IPS DF 4.7 (cell line): Measurements from ENCODE around the gene RASA2.
"Not testable (repeated sequence)": the region's sequence is repeated elsewhere in the genome, so short reads cannot be mapped to it uniquely, and the experiment has no call there.

Source experiments
- DNase-seq: peaks from one replicate; pipeline ENCODE4 v3.0.0-alpha.2; 2013; ENCODE audit warnings: low spot score; ENCODE audit errors: extremely low read depth

The RASA2 gene

GRCh38 chr3:141493184-141493583 is 6.4 kb downstream of the RASA2 start:
- DNase-seq = no peak

DNA sequence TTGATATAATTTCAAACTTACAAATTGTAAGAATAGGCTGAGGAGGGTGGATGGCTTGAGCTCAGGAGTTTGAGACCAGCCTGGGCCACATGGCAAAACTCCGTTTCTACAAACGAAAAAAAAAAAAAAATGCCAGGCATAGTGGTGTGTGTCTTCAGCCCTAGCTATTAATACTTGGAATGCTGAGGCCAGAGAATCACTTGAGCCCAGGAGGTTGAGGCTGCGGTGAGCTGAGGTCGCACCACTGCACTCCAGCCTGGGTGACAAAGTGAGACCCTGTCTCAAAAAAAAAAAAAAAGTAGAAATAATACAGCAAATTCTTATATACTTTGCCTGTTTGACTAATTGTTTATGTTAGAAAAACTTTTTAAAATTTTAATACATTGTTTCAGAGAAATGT is 10.8 kb downstream of the RASA2 start:
- not testable (repeated sequence) for DNase-seq

DNA sequence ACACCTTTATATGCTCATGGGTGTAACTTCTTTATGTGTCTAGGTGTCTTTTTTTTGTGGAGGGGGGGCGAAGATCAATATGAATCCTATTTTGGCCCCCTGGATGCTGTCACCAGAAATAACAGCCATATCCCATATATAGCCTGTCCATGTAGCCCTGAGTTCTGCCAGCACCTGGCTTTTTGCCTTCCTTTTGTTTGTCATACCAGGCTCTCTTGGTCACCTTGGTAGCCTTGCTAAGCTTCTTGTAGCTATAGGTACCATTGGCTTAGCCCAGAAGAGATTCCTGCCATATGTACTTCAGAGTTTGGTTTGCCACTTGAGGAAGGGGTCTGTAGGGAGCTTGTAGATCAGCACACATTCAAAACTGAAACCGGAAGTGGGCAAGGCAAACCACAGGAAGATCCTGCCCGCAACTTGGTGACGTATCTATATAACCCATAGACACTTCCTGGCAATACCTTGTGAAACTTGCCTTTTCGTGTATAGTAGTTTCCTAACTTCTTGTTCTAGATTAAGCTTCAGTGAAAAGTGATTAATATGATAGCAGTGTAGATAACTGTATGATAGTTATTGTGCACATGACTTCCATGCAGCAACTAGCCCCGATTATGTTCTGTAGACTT is 11.9 kb downstream of the RASA2 start:
- no peak for DNase-seq

DNA sequence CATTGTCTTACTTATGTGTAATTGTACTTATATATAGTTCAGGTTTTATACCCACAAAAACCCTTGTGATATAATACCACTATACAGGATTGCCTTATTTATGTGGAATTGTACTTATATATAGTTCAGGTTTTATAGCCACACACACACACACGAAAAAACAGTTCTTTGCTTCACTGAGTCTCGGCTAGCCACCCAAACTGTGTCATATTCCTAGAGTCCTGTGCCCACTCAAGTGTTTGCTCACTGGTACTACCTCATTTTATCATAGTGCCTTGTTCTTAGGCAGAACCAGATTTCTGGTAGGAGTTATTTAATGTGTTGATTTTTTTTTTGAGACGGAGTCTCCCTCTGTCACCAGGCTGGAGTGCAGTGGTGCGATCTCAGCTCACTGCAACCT is 12.5 kb downstream of the RASA2 start:
- DNase-seq = no peak

DNA sequence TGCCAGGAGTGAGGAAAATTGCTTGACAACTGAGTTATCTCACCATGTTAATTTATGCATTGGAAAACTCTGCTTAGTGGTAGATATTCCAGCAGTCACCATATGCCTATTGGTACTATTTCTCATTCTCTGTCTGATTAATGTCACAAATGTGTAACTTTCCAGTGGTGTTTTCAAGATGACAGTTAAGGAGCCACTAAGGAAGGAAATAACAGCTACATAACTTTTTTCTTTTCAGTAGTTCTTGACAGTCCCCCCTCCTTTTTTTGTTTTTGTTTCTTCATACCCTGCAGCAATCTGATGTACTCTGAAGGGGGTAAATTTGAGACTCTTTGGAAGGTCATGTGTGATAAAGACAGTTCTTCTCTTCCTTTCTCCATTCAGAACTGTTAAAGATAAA is 13.1 kb downstream of the RASA2 start:
- DNase-seq = no peak

DNA sequence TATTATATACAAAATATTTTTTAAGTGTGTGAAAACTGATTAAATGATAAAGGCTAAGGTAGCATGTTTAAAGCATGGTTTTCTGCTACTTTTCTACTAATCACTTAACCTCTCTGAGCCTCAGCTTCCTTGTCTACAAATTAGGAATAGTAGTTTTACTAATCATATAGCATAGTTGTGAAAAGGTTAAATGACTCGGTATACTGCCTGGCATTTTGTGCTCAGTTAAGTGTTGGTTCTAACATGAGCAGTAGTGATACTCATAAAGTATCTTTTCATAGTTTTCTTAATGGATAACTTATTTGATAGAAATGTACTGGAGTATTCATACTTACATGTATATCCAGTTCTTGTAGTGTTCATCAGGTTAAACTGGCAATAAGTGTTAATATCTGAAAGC is 13.6 kb downstream of the RASA2 start:
- DNase-seq = no peak

DNA sequence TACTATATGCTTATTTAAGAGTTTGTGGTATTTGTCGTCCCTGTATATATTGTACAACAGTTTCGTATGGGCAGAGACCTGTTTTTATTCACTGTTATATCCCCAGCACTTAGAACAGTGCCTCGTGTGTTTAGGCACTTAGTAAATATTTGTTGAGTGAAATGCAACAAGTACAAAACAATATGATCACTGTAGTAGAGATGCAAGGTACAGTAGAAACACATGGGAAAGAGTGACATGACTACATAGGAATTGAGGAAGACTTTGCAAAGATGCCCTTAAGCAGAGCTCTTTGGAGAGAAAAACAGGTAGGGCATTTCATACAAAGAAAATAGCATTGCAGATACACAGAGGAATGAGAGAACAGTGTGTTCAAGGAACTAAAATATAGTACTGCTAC is 18.3 kb downstream of the RASA2 start:
- DNase-seq = no peak

GRCh38 chr3:141506071-141506470 is 19.2 kb downstream of the RASA2 start:
- DNase-seq = no peak

DNA sequence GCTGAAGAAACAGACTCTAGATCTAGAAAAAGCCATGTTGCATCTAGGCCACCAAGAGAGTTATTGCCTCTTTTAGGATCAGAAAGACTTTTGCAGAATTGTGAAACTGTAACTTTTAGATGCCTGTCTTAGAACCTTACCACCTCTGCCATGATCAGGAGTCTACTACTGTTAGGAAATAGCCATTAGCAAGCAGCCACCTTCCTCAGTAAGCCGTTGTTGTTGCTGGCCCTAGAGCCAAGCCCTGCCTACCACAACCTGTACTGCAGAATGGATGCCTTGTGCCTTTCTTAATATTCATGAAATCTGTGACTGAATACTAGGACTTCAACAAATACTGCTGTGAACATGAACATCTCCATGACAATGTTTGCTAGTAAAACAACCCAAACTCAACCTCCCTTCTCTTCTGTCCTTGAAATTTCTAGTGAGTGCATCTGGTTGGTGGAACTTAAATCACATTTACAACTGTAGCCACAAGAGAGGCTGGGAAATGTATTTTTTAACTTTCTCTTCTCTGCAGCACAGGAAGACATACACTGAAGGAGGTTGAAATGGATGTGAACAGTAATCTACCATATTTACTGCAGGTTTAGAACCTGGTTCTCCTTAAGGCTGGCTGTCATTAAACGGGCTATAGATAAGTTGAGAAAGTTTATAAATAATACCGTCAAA is 20.7 kb downstream of the RASA2 start:
- no peak for DNase-seq

DNA sequence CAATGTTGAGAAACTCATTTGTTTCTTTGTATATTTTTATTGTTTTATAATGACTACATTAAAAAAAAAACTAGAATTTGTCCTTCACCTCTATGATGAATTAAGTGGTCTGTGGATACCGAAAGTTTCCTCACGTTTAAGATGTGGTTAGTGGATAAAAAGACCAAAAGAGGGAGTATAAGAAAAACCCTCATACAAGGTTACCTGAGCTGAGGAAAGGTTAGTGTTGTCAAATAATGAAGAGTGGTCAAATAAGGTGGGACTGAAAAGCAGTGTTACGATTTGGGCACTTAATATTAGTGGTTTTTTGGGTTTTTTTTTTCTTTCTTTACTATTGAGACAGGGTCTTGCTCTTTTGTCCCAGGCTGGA is 21.2 kb downstream of the RASA2 start:
- DNase-seq = no peak

DNA sequence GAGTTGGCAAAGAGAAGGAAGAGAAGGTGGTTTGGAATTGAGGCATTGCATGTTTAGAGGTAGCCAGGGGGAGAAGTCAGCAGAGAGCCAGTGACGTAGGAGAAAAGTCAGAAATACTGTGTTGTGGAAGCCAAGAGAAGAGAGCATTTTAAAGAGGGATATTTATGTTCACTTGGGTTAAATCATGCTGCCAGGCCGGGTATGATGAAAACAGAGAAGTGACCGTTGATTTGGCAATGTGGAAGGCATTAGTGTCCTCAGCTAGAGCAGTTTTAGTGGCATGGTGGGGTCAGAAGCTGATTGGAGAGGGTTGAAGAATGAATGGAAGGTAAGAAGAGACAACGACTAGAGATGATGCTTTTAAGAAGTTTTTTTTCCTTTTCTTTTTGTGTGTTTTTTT is 24.5 kb downstream of the RASA2 start:
- no peak for DNase-seq

GRCh38 chr3:141514382-141514781 is 27.6 kb downstream of the RASA2 start:
- DNase-seq = no peak

GRCh38 chr3:141519587-141519986 is 32.8 kb downstream of the RASA2 start:
- DNase-seq = no peak

- no peak for DNase-seq
Observed at GRCh38 chr3:141521781-141522180, 35.0 kb downstream of the RASA2 start.

- DNase-seq = no peak
Observed at GRCh38 chr3:141523615-141524375, 37.0 kb downstream of the RASA2 start.

DNA sequence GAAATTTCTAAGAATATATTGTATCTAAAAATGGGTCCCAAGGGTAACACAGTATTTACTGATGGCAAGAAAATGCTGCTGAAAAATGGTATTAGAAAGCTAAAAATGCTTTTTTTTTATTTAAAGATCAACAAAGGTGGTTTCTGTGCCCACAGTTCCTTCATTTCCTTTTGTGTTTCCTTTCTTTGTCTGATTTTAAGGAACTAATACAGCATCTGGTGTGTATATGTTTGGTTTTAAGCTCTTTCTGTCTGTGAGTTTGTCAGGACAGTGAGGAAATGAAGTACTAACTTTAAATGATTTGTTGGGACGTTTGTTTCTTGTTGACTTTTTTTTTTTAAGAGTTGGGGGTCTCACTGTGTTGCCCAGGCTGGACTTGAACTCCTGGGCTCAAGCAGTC is 38.2 kb downstream of the RASA2 start:
- no peak for DNase-seq

GRCh38 chr3:141525814-141526213 is 39.0 kb downstream of the RASA2 start:
- no peak for DNase-seq

DNA sequence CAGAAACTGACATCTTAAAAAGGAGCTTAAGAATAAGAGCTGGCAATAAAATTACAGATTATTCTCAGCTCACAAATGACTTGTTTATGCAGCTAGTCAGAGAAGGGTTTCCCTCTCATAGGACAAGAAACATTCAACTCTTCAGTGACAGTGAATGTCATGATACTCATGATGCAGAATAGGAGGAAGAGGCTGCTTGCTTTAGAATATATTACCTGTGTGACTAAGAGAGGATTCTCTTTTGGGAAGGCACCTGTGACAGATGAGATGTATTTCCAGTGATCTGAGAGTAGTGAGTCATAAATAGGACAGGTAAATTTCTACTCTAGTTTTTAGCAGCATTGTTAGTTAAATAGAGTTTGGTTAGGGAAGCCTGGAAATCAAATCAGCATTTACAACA is 39.9 kb downstream of the RASA2 start:
- no peak for DNase-seq

- DNase-seq = no peak
Observed at GRCh38 chr3:141528800-141529199, 42.0 kb downstream of the RASA2 start.

- no peak for DNase-seq
Observed at GRCh38 chr3:141529256-141529655, 42.4 kb downstream of the RASA2 start.

GRCh38 chr3:141529717-141530414 is 43.0 kb downstream of the RASA2 start:
- no peak for DNase-seq

- DNase-seq = no peak
Observed at GRCh38 chr3:141530415-141530768, 43.6 kb downstream of the RASA2 start.
